Keratinocyte (primary cell): ENCODE measurements around the gene RFX6.

ENCODE experiments used
- CTCF ChIP-seq, 3 experiments: IDR thresholded peaks in 1 of 3; conservative IDR thresholded peaks in 1 of 3; optimal IDR thresholded peaks in 1 of 3; 2 replicates in 2 of 3; 3 replicates in 1 of 3; pipeline versions ENCODE3 to v1.5.1; 2011; ENCODE audit warnings: low read length in 3 of 3, mild to moderate bottlenecking in 3 of 3, moderate library complexity in 2 of 3, control low read depth in 1 of 3, inconsistent platforms in 1 of 3; ENCODE audit not compliant: insufficient read depth in 2 of 3; ENCODE audit errors: extremely low read depth in 1 of 3
- EZH2 ChIP-seq: IDR thresholded peaks from one replicate; pipeline ENCODE4 v1.6.1; 2012; ENCODE audit warnings: inconsistent platforms, mild to moderate bottlenecking, low read length, moderate library complexity

DNA sequence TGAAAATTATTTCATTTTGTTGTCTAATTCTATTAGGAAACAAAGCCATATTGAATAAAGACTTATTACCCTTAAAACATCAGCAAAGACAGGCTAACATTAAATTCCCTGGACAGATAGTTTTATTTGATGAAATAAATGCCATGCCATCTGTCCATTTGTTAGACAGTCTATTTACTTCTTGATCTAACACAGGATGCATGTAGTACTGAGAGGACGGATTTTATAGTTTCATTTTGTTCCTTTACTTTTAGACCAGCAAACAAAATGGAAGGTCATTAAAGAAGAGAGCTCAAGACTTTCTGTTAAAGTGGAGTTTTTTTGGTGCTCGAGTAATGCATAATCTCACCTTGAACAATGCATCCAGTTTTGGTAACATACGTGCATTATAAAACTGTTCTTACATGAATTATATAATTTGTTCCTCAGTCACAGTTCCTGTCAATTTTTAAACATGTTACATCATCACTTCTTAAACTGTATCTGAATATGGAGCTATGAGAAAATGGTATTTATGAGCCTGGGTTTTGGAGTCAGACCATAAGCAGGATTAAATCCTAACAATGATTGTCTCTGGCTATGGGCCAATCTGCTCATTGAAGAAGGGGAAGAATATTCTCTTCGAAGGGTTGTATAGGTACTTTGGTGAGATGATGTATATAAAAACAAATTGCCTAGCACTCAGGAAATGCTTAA lies 46.0 kb downstream of the RFX6 start:
- TF ChIP-seq CTCF (optimal IDR thresholded peaks at IDR 0.05 in 1 of 3, IDR thresholded peaks at IDR 0.05 in 1 of 3, conservative IDR thresholded peaks at IDR 0.05 in 1 of 3; ENCODE audit: extremely low read depth in 1 of 3, insufficient read depth in 2 of 3, low read length in 3 of 3) (no peak), EZH2 (no peak)
